OCI-LY7 (cell line): ENCODE data around the gene APOA4. TPM values are rescaled to one million over a fixed set of nuclear protein-coding genes. Genes with fewer than 3 reads are reported as not detected.

Experiments used
- BruUV-seq: library from RNA; stranded (reverse); fragments of 400-500 nt; replicated peaks from 2 replicates; lab custom pipeline; 2021; lab: Mats Ljungman, UMichigan
- CTCF ChIA-PET: fragments of 300-600 bp; sonication (Branson Sonifier 250); formaldehyde crosslinking; loops from one replicate; lab custom pipeline; 2022; ENCODE audit warnings: antibody characterized with exemption; ENCODE audit not compliant: unreplicated experiment; lab: Charles Lee
- POLR2A ChIA-PET: fragments of 300-600 bp; sonication (Branson Sonifier 250); formaldehyde crosslinking; loops from one replicate; lab custom pipeline; 2022; ENCODE audit warnings: antibody characterized with exemption; lab: Charles Lee
- DNase-seq: peaks from one replicate; pipeline ENCODE4 v3.0.0-alpha.2; 2015; ENCODE audit warnings: low spot score
- H2AFZ ChIP-seq: fragments of 200-600 bp; sonication (generic), shearing (Covaris generic); 2 replicates; pipeline ENCODE4 v1.6.1; 2014; ENCODE audit warnings: mild to moderate bottlenecking, antibody characterized with exemption, low read length, moderate library complexity
- H3K27ac ChIP-seq: fragments of 200-600 bp; sonication (generic); 2 replicates; pipeline ENCODE4 v1.5.1; 2014; ENCODE audit warnings: mixed run types, low read depth, mild to moderate bottlenecking, moderate library complexity, low read length, inconsistent platforms; ENCODE audit not compliant: poor library complexity, severe bottlenecking
- H3K36me3 ChIP-seq: fragments of 200-600 bp; sonication (generic); 2 replicates; pipeline ENCODE4 v1.6.1; 2014; ENCODE audit warnings: mild to moderate bottlenecking, antibody characterized with exemption, low read length, moderate library complexity, mixed read lengths; ENCODE audit not compliant: insufficient read depth
- H3K4me1 ChIP-seq: fragments of 200-600 bp; sonication (generic); 2 replicates; pipeline ENCODE4 v1.5.1; 2014; ENCODE audit warnings: mild to moderate bottlenecking, low read length; ENCODE audit not compliant: insufficient read depth, poor library complexity, severe bottlenecking
- H3K4me2 ChIP-seq: fragments of 200-600 bp; sonication (generic); 2 replicates; pipeline ENCODE4 v1.6.1; 2014; ENCODE audit warnings: mild to moderate bottlenecking, low read length
- H3K4me3 ChIP-seq: fragments of 200-600 bp; sonication (generic); 2 replicates; pipeline ENCODE4 v1.5.1; 2014; ENCODE audit warnings: mild to moderate bottlenecking, low read depth, low read length; ENCODE audit not compliant: poor library complexity, severe bottlenecking
- H3K79me2 ChIP-seq: fragments of 200-600 bp; sonication (generic); 2 replicates; pipeline ENCODE4 v1.6.1; 2016; ENCODE audit warnings: low read depth, mild to moderate bottlenecking, low read length, moderate library complexity, mixed read lengths; ENCODE audit not compliant: insufficient read depth
- H3K9me2 ChIP-seq: fragments of 200-600 bp; sonication (generic); 2 replicates; pipeline ENCODE4 v1.6.1; 2016; ENCODE audit warnings: mild to moderate bottlenecking, low read length, mixed read lengths; ENCODE audit not compliant: insufficient read depth
- H3K9me3 ChIP-seq: fragments of 200-600 bp; sonication (generic); 2 replicates; pipeline ENCODE4 v1.6.1; 2014; ENCODE audit warnings: mild to moderate bottlenecking, mixed run types, low read length, mixed read lengths
- H4K20me1 ChIP-seq: fragments of 200-600 bp; sonication (generic); 2 replicates; pipeline ENCODE4 v1.6.1; 2014; ENCODE audit warnings: mild to moderate bottlenecking, antibody characterized with exemption, low read length, moderate library complexity, mixed read lengths; ENCODE audit not compliant: insufficient read depth
- CTCF ChIP-seq: fragments of 200-600 bp; sonication (generic); conservative IDR thresholded peaks from 2 replicates; pipeline ENCODE4 v1.5.1; 2014; ENCODE audit warnings: mild to moderate bottlenecking, antibody characterized with exemption, low read length, moderate library complexity, mixed read lengths
- EZH2phosphoT487 ChIP-seq: fragments of 200-600 bp; sonication (generic); IDR thresholded peaks from 2 replicates; pipeline ENCODE4 v1.6.1; 2018; ENCODE audit warnings: low read depth, borderline replicate concordance, mild to moderate bottlenecking, mixed run types, antibody characterized with exemption, low read length, moderate library complexity, mixed read lengths
- intact Hi-C: fragments of 100-400 bp; cut with micrococcal nuclease; formaldehyde crosslinking; loops from one replicate; pipeline ENCODE4 v1.10.0; 2022; ENCODE audit not compliant: unreplicated experiment
- total RNA-seq, 2 experiments: library from RNA; depleted of rRNA in 1 of 2; stranded (reverse); fragments of >200 nt in 1 of 2; shearing (Covaris generic) in 1 of 2; gene quantifications; 2 replicates each; pipeline ENCODE4 v1.2.3, GENCODE V29; 2014 to 2022

Gene APOA4
- total RNA-seq, 2 experiments from 2014 or later = not detected

GRCh38 chr11:116774661-116775060, 48.4 kb downstream of the APOA4 start:
- TF ChIP-seq CTCF (no peak), EZH2phosphoT487 (no peak)
- Histone ChIP-seq H3K4me3 (no peak overlapping the region), H3K4me2 (no peak overlapping the region), H3K9me3 (no peaks in the 10 kb centered on the region), H4K20me1 (no peaks in the 10 kb centered on the region), H2AFZ (no peak overlapping the region), H3K36me3 (peaks cover 46% of the 10 kb centered on the region), H3K27ac (no peak overlapping the region), H3K79me2 (peaks cover 24% of the 10 kb centered on the region), H3K4me1 (peaks cover 43% of the 10 kb centered on the region), H3K9me2 (no peaks in the 10 kb centered on the region)
- intact Hi-C loops = loop anchor here (5.0 kb wide), 1 partner anchor 458 kb away; the partner anchor contains the start of genes PCSK7 and RNF214
- ChIA-PET CTCF (no interaction called here), POLR2A (interaction anchor here (1.4 to 2.4 kb wide), 2 partner anchors 9 to 12 kb away, joined by 6 to 8 read pairs; no protein-coding TSS in a partner anchor)
- DNase-seq = no peak
- no TSS peak for BruUV-seq

GRCh38 chr11:116773203-116774097, 49.7 kb downstream of the APOA4 start:
- TF ChIP-seq EZH2phosphoT487 (no peak), CTCF (no peak)
- CTCF ChIA-PET = no interaction called here

More at GRCh38 chr11:116773203-116774097, 49.7 kb downstream of the APOA4 start:
- DNase-seq = peak; percentile 29
- POLR2A ChIA-PET = interaction anchor here (0.6 to 3.2 kb wide), 7 partner anchors 9 to 498 kb away, joined by 3 to 19 read pairs (median 4); partner anchors contain the start of gene ZPR1
- Histone ChIP-seq H3K79me2 (peaks cover 28% of the 10 kb centered on the region), H3K4me1 (peaks cover 43% of the 10 kb centered on the region), H3K9me3 (no peaks in the 10 kb centered on the region), H2AFZ (peak overlapping the region; percentile 75), H3K4me2 (peak overlapping the region; percentile 79), H3K4me3 (peak overlapping the region; percentile 81), H4K20me1 (no peaks in the 10 kb centered on the region), H3K9me2 (no peaks in the 10 kb centered on the region), H3K27ac (peak overlapping the region; percentile 81), H3K36me3 (peaks cover 46% of the 10 kb centered on the region)
- intact Hi-C loops = loop anchor here (2.0 to 5.0 kb wide), 2 partner anchors 405 to 459 kb away; partner anchors contain the start of genes PCSK7, RNF214 and SIDT2
- TSS peak; percentile 97 for BruUV-seq
